ENCODE measurements around the gene ABCD4.

ABCD4 gene

DNA sequence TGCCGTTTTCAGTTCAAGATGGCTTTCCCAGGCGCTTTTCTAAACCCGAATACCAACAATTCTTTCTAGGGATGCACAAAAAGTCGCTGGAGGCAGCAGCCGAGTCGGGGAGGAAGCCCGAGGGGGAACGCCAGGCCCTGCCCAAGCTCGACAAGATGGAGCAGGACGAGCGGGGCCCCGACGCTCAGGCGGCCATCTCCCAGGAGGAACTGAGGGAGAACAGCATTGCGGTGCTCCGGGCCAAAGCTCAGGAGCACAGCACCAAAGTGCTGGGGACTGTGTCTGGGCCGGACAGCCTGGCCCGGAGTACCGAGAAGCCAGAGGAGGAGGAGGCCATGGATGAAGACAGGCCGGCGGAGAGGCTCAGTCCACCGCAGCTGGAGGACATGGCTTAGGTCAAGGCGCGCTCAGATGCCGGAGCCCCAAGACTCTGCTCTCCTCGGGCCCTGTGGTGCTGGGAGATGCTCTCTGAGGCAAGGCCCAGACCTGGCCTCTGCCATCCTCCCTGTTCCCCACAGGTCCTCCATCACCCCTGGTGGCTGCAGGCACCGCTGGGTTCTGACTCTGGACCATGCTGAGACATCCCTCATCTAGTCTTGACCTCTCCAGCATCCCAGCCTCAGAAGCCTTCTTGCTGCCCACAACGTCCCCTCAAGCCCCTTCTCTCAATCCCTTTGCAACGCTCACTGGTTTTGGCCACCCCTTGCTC, 42.1 kb downstream of the ABCD4 start:
- no peaks in the 10 kb centered on the region for H3K79me2 ChIP-seq (ENCODE audit: low read length)
- no peaks in the 10 kb centered on the region for H3K36me3 ChIP-seq (replicated peaks; ENCODE audit: insufficient read depth, low read length)
- TF ChIP-seq EZH2 (optimal IDR thresholded peaks at IDR 0.05; ENCODE audit: low read depth, low read length): no peak
- no peak for TF ChIP-seq EZH2phosphoT487 (IDR thresholded peaks at IDR 0.05; ENCODE audit: low read length)
- TF ChIP-seq, protein P1, sequence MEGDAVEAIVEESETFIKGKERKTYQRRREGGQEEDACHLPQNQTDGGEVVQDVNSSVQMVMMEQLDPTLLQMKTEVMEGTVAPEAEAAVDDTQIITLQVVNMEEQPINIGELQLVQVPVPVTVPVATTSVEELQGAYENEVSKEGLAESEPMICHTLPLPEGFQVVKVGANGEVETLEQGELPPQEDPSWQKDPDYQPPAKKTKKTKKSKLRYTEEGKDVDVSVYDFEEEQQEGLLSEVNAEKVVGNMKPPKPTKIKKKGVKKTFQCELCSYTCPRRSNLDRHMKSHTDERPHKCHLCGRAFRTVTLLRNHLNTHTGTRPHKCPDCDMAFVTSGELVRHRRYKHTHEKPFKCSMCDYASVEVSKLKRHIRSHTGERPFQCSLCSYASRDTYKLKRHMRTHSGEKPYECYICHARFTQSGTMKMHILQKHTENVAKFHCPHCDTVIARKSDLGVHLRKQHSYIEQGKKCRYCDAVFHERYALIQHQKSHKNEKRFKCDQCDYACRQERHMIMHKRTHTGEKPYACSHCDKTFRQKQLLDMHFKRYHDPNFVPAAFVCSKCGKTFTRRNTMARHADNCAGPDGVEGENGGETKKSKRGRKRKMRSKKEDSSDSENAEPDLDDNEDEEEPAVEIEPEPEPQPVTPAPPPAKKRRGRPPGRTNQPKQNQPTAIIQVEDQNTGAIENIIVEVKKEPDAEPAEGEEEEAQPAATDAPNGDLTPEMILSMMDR (IDR thresholded peaks at IDR 0.05; ENCODE audit: low read length): no peak
- no peak overlapping the region for H3K27ac ChIP-seq (ENCODE audit: low read length)
- no peak overlapping the region for H3K4me2 ChIP-seq (ENCODE audit: low read depth, low read length)
- H3K27me3 ChIP-seq (replicated peaks; ENCODE audit: insufficient read depth, low read length): peaks cover 13% of the 10 kb centered on the region
- H3K4me3 ChIP-seq (ENCODE audit: low read length): no peak overlapping the region
- H3K9ac ChIP-seq (ENCODE audit: low read length): no peak overlapping the region
- H3K9me3 ChIP-seq (replicated peaks; ENCODE audit: insufficient read depth, low read length): no peaks in the 10 kb centered on the region
- no peaks in the 10 kb centered on the region for H3K9me2 ChIP-seq (replicated peaks; ENCODE audit: insufficient read depth, low read length)
- no peak overlapping the region for H2AFZ ChIP-seq (ENCODE audit: low read length)
- DNase-seq: no peak
- no peaks in the 10 kb centered on the region for H3K4me1 ChIP-seq (ENCODE audit: low read length)
- no peaks in the 10 kb centered on the region for H4K20me1 ChIP-seq (ENCODE audit: insufficient read depth, low read length)
- no peaks in the 10 kb centered on the region for H3F3A ChIP-seq (ENCODE audit: insufficient read depth, low read length)

DNA sequence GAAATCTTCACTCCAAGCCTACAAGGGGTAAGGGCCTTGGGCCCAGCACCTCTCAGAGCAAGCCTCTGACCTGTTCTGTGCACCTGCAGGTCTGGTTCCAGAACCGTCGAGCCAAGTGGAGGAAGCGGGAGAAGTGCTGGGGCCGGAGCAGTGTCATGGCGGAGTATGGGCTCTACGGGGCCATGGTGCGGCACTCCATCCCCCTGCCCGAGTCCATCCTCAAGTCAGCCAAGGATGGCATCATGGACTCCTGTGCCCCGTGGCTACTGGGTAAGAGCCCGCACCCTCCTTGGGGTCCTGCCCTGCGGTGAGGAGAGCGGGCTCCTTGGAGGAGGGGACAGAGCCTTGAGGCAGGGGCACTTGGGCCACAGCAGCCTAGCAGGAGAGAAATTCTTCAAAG, 43.2 kb downstream of the ABCD4 start:
- Histone ChIP-seq H3K27ac (ENCODE audit: low read length) (no peak overlapping the region), H3K9me3 (replicated peaks; ENCODE audit: insufficient read depth, low read length) (no peaks in the 10 kb centered on the region), H3K4me1 (ENCODE audit: low read length) (no peaks in the 10 kb centered on the region), H3K9ac (ENCODE audit: low read length) (no peak overlapping the region), H3K36me3 (replicated peaks; ENCODE audit: insufficient read depth, low read length) (no peaks in the 10 kb centered on the region), H2AFZ (ENCODE audit: low read length) (no peak overlapping the region), H3K9me2 (replicated peaks; ENCODE audit: insufficient read depth, low read length) (no peaks in the 10 kb centered on the region), H3K4me2 (ENCODE audit: low read depth, low read length) (no peak overlapping the region), H3K27me3 (replicated peaks; ENCODE audit: insufficient read depth, low read length) (peaks cover 13% of the 10 kb centered on the region), H4K20me1 (ENCODE audit: insufficient read depth, low read length) (no peaks in the 10 kb centered on the region), H3K4me3 (ENCODE audit: low read length) (no peak overlapping the region), H3F3A (ENCODE audit: insufficient read depth, low read length) (no peaks in the 10 kb centered on the region), H3K79me2 (ENCODE audit: low read length) (no peaks in the 10 kb centered on the region)
- DNase-seq: no peak
- TF ChIP-seq EZH2phosphoT487 (IDR thresholded peaks at IDR 0.05; ENCODE audit: low read length) (no peak), EZH2 (optimal IDR thresholded peaks at IDR 0.05; ENCODE audit: low read depth, low read length) (no peak)
- TF ChIP-seq, protein P1 (IDR thresholded peaks at IDR 0.05; ENCODE audit: low read length): no peak

DNA sequence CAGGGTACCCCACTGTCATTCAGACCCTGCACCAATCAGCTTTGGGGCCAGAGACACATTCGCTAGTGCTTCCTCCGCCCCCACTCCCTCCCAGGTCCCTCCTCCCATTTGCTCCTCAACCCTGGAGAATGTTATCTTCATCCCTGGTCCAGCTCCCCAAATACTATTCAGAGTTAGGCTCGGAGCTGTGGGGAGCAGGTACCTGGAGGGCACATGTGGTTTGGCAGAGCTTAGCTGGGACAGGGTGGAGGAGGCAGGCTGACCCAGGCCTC, 44.0 kb downstream of the ABCD4 start:
- H3K4me2 ChIP-seq (ENCODE audit: low read depth, low read length): no peak overlapping the region
- H3K9me3 ChIP-seq (replicated peaks; ENCODE audit: insufficient read depth, low read length): no peaks in the 10 kb centered on the region
- no peaks in the 10 kb centered on the region for H3F3A ChIP-seq (ENCODE audit: insufficient read depth, low read length)
- H3K9me2 ChIP-seq (replicated peaks; ENCODE audit: insufficient read depth, low read length): no peaks in the 10 kb centered on the region
- H2AFZ ChIP-seq (ENCODE audit: low read length): no peak overlapping the region
- H3K4me3 ChIP-seq (ENCODE audit: low read length): no peak overlapping the region
- H3K27ac ChIP-seq (ENCODE audit: low read length): no peak overlapping the region
- no peaks in the 10 kb centered on the region for H3K36me3 ChIP-seq (replicated peaks; ENCODE audit: insufficient read depth, low read length)
- DNase-seq: no peak
- H3K4me1 ChIP-seq (ENCODE audit: low read length): no peaks in the 10 kb centered on the region
- H4K20me1 ChIP-seq (ENCODE audit: insufficient read depth, low read length): no peaks in the 10 kb centered on the region
- H3K9ac ChIP-seq (ENCODE audit: low read length): no peak overlapping the region
- TF ChIP-seq EZH2 (optimal IDR thresholded peaks at IDR 0.05; ENCODE audit: low read depth, low read length): no peak
- H3K27me3 ChIP-seq (replicated peaks; ENCODE audit: insufficient read depth, low read length): peaks cover 13% of the 10 kb centered on the region
- no peaks in the 10 kb centered on the region for H3K79me2 ChIP-seq (ENCODE audit: low read length)

DNA sequence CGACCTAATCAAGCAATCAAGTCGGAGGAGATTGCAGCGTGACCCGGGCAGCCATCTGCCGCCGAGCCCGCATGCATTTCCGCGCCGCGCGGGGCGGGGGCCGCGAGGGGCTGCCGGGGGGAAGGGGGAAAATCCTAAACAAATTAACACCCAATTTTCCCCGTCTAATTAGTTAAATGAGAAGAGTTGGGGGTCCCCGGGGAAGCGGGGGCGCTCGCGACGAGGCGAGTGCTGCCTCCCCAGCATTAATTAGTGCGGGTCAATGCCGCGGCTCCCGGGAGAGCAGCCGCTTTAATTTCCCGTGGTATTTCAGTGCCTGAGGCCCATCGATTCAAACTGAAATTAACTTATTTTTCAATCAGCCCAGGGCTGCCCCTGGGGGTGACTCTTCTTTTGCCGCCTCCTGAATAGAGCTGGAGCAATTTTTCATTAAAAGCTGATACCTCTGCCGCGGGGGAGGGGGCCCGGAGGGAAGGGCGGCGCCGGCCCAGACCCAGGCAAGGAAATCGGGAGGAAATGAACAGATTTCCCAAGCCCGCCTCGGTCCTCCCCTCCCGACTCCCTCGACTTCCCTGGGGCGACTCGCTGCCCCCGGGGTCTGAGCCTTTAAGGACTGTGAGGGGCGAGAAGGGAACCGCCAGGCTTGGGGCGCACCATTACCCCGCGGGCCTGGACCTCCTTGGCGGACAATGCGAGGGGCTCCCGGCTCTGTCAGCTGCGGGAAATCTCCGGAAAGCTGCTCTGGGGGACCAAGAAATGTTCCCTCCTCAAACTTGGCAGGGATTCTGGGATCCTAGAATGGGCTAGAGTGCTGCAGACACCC, 44.6 kb downstream of the ABCD4 start:
- TF ChIP-seq, protein P1 (IDR thresholded peaks at IDR 0.05; ENCODE audit: low read length): no peak
- TF ChIP-seq EZH2phosphoT487 (IDR thresholded peaks at IDR 0.05; ENCODE audit: low read length) (no peak), EZH2 (optimal IDR thresholded peaks at IDR 0.05; ENCODE audit: low read depth, low read length) (no peak)
- Histone ChIP-seq H3K27me3 (replicated peaks; ENCODE audit: insufficient read depth, low read length) (peaks cover 13% of the 10 kb centered on the region), H3K79me2 (ENCODE audit: low read length) (no peaks in the 10 kb centered on the region), H3K9me3 (replicated peaks; ENCODE audit: insufficient read depth, low read length) (no peaks in the 10 kb centered on the region), H3K9ac (ENCODE audit: low read length) (peak overlapping the region; percentile 21; the same call in 1 of the 2 replicates), H3K36me3 (replicated peaks; ENCODE audit: insufficient read depth, low read length) (no peaks in the 10 kb centered on the region), H3K4me3 (ENCODE audit: low read length) (peak overlapping the region; percentile 60), H3K9me2 (replicated peaks; ENCODE audit: insufficient read depth, low read length) (no peaks in the 10 kb centered on the region), H3K27ac (ENCODE audit: low read length) (no peak overlapping the region), H3F3A (ENCODE audit: insufficient read depth, low read length) (no peaks in the 10 kb centered on the region), H4K20me1 (ENCODE audit: insufficient read depth, low read length) (no peaks in the 10 kb centered on the region), H2AFZ (ENCODE audit: low read length) (peak overlapping the region; percentile 38; the same call in 1 of the 2 replicates), H3K4me1 (ENCODE audit: low read length) (no peaks in the 10 kb centered on the region), H3K4me2 (ENCODE audit: low read depth, low read length) (peak overlapping the region; percentile 92)
- DNase-seq: no peak
